EL (cell line): ENCODE measurements around the gene MYO7B.
A peak's percentile ranks its signal among the peaks of the same experiment; 100 is the strongest.

Experiments
- DNase-seq: peaks from one replicate; pipeline ENCODE4 v3.0.0-alpha.2; 2016

MYO7B gene

DNA sequence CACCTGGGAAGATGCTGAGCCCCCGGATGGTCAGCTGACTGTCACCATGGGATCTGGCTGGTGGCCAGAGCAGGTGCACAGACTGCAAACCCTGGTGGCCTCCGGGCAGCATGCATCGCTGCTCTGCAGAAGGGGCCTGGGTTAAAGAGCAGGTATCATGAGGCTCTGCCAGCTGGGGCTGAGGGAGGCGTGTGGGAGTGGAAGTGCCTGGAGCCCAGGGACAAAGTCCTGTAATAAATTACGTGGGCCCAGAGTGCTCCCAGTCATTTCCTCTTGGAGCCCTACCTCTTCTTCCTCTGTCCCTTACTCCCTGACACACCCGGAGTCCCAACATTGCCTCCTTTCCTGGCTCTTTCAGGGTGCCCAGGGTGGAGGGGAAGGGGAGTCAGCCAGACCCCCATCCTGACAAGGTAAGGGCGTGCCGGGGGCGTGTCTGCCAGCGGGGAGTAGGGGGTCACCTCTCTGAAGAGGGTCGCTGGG is at the start of gene MYO7B:
Gene MYO7B (plus strand): TSS at position 262 of the 480 bp plus-strand sequence. CDS start 24,040 bp downstream, outside the sequence.
- no peak for DNase-seq

DNA sequence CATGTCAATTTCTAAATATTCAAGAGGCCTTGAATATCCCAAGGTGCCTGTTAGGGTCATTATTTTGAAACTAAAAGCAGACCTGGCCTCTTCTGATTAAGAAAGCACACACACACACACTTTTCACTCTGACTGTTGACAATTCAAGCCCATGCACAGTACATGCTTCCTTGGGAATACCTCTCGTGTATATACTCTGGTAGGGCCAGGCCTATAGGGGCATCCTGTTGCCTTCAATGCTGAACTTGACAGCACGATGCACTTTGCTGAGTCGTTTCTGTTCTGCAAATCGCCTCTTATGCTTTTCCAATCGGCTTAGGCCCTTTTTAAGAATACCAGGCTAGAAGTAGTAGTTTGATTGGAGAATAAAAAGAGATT is 49.8 kb upstream of the MYO7B start:
- no peak for DNase-seq

DNA sequence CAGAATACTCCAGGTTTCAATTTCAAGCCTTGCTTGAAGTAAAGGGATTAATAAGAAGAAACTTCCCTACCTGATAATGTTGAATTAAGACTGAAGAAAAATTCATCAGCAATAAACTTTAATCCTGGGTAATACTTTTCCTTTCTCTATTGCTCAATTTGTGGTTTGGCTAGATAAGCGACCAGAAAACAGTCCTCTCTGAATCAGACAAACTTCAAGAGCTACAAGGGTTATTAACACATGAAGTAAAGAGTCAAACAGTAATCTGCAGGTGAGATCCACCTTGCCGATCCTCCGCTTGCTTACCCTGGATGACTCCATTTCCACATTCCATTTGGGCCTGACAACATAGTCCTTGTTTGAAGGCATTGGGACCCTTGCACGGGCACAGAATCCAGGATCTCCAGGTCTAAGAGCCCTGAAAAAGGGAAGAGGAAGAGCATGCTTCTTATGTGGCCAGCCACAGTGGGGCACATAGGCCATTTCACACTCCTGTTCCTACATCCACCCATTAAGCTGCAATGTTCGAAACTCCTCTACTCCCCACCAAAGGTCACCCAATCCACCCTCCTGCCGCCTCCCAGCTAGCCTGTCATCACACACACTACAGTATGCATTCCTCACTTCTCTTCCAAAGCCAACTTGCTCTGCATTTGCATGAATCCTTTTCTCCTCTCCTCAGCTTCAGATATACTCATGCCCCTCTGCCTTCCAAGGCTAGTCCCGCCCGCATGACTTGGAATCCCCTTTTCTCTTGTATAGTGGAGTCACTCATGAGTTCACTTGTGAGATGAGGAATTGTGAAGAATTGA is 49.0 kb upstream of the MYO7B start:
- no peak for DNase-seq

DNA sequence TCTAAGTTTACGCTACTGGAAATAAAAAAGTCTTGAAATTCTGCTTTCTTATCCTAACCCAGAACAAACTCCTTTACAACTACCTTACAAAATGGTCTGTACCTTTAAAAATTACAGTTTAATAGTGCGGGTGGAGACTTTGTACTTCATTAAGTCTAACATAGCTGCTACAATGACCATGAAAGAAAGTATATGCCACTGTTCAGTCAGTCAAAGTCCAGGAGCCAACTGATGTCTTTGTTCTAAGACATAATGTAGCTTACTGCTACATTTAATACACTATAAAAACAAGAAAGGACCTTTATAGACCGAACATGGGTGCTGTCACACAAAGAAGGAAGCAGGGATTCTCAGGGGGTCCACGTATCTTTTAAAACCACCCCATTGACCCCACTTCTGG is 45.2 kb upstream of the MYO7B start:
- no peak for DNase-seq

DNA sequence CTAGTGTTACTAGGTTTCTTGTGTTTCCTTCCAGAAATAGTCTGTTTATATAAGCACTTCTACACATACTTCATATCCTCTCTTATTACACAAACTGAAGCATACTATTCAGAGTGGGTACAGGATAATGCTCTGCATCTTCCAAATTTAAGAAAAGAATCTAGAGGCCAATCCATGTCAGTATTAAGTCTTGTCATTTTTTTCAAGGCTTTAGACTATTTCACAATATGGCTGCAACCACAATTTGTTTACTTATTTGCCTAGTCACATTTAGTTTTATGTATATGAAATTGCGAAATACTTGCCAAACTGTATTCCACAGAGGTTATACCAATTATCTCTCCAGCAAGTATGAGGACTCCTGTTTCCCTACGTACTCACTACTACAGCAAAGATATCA is 37.1 kb upstream of the MYO7B start:
- peak; percentile 57 for DNase-seq

DNA sequence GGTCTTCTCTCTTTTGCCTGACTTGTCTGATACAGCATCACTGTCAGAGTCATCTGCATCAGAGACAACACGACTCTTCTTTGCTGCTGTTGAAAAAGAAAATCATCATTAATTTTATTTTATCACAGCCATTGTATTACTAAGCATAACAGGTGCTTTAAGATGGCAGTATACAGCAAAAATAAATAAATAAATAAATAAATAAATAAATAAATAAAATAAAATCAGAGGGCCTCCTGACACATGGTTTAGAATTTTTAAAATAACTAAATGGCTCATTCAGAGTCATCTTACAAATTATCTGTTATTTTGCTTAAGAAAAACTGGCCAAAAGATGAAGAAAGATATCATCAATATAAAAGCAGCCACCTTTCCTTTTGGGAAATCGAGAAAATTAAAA is 32.0 kb upstream of the MYO7B start:
- DNase-seq, result no peak

DNA sequence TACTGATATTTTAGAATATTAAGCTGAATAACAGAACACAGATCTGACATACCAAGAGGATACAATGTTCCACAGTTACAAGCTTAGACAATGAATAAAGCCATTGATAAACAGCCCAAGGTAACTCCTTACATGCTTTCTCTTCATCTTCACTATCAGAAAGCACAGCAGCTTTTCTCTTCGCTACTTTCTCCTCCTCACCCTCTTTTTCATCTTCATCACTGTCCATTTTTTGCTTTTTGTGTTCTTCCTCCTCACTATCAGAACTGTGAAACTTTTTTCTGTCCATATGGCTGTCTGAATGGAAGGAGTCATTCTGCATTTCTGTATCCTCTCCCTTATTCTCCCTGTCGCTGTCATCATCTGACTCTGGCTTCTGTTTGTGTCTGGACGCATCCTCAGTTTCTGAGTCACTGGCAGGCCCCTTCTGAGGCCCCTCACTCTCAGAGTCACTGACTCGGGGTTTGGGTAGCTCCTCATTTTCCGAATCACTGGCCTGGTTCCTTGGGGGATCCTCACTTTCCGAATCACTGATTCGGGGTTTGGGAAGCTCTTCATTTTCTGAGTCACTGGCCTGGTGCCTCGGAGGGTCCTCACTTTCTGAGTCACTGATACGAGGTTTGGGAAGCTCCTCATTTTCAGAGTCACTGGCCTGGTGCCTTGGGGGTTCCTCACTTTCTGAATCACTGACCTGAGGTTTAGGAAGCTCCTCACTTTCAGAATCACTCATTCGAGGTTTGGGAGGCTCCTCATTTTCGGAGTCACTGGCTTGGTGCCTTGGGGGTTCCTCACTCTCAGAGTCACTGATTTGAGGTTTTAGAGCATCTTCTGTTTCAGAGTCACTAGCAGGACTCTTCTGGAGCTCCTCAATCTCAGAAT is 30.7 kb upstream of the MYO7B start:
- DNase-seq, result peak; percentile 72

DNA sequence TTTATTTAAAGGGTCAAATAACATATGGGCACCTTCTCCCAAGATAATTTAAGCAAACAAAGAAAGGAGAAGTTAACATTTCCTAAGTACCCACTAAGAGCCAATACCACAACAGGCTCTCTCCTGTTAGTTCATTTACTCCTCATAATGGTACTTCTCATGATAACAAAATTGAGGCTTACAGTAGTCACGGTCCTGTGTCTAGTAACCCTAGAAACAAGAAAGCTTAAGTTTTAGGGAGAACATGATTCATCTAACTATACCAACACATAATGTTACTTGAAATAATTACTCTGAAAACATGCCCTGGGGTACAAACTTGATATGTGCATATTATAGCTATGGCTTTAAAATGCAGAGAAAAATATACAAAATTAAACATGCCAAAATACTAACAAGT is 29.0 kb upstream of the MYO7B start:
- DNase-seq, result peak; percentile 4

DNA sequence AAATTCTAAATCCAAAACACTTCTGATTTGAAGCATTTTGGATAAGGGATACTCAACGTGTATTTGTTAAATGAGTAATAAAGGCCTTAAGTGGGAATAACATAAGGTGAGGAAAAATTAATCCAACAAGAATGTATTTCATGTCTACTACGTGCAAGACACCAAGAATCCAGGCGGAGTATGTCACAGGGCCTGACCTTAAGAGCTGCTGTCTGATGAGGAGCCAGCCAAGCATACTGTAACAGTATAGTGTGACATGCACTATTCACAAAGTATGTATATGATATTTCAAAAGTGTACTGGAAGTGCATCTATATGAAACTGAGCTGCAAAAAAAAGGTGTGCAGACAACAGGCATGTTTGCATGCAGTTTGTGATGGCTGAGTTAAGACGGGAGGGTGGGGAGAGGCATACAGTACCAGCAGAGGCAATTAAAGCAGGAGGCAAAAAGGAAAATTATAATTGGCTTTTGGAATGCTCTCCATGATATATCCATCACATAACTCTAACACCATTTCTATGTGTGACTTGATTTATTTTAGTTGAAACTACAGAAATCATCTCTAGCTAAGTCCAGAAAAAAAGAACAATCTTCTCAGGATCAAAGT is 27.4 kb upstream of the MYO7B start:
- DNase-seq, result peak; percentile 28

DNA sequence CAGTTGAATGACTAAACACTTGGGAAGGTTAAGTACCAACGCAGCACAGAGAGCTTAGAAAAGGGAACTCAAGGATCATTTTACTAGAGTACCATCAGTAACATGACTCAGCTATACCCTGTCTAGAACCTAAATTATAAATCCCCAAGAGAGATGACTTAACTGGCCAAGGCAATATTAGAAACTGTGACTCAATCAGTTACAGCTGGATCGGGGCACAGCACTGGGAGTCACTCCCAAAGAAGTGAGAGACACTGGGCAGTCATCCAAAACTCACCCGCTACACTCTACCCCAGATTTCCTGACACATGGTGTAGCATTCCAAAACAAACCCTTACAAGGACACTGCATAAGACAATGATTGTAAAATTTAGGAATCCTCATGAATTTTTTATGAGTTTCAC is 26.9 kb upstream of the MYO7B start:
- DNase-seq, result peak; percentile 99

DNA sequence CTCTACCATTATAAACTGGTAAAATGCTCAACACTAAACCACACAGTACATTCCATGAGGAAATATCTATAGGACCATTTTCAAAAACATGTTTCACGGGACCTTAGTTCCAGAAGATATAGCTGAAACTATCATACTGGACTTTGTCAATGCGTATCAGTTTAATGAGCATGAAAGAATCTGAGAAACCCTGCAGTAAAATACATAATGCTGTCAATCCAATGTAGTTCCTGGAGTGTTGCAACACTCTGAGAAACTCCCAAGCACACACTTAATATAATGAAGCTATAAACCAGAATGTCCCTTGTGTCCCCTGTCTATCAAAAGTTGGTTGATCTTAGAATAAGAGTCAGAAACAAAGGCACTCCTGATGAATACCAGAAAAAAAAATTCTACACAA is 25.4 kb upstream of the MYO7B start:
- no peak for DNase-seq

DNA sequence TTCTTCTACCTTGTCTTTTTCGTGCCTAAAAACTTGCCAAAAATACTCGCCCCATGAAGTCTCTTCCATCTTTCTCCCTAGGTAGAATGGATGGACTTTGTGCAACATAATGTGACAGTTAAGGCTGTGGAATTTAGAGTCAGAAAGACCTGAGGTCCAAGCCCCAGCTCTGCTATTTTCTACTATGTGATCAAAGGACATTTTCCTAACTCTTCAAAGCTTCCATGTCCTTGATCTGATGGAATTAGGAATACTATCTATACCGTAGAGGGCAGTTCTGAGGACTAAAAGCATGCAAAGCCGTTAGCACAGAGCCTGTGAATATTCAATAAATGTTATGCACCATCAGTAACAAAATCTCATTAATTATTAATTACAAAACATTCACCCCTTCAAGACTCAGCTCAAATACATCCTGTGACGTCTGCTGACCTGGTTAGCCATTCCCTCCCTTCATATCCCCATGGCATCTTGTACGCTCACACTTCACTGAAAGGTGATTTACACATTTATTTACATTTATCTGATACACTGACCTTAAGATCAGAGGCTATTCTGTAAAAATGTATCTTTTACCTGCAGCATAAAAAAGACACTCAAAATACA is 24.3 kb upstream of the MYO7B start:
- no peak for DNase-seq

DNA sequence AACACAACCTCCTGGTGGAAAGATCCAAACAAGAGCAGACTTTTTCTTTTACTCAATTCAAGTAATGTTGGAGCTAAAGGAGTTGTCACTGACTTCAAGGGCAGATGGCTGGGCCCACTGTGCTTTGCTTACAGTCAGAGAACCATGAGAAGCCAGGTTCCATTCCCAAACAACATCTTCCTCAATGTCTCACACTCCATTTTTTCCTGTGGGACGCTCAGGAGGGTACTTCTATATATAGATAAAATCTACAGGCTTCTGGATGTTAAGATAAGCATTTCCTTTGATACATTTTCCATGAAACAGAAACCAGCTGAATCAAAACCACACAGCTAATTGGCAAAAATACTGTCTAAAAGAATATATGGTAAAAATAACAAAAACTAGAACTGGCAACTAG is 23.6 kb upstream of the MYO7B start:
- no peak for DNase-seq

DNA sequence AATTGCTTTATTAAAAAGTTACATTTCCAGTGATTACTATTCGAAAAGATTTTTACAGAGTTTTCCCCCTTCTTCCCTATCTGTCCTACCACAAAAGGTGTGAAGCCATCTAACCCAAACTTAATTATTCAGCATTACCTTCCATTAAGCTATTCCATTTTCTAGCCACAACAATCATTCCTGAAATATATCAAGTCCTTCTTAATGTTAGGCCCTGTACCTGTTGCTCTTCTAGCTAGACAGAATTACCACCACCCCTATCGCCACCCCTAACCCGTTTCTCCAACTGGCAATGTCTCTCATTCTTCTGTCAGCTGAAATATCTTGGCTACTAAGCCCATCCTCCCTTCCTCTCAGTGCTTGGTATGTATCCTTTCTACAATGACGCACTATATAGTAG is 23.1 kb upstream of the MYO7B start:
- DNase-seq, result no peak

DNA sequence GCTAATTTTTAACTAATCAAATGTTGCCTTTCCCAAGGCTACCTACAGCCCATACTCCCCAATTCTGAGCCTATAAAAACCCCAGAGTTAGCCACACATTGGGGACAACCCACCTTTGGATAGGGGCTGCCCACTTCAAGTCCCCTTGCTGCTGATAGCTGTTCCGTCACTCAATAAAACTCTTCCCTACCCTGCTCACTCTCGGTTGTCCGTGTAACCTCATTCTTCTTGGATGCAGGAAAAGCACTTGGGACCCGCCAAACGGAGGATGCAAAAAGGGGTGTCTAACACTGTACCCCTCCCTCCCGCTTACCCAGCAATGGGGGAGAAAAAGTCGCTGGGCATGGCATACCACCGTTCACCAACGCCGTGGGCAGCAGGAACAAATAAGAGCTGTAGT is 21.4 kb upstream of the MYO7B start:
- DNase-seq, result no peak

DNA sequence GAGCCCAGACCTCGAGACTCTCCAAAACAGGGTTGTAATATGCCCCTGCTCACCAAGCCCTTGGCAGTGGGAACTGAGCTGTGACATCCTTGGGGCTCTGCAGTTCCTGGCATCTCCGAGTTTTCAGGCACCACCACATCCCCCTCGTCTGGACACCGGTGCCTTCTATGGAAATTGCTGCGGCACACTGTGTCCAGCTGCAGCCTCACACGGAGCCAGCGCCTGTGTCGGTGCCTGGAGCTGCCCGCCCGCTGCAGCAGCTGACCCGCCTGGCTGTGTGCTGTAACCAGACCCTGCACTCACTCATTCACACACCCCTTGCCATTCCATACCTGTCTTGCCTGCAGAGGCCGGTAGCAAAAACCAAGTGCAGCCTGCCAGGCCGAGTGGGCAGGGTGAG is 21.0 kb upstream of the MYO7B start:
- no peak for DNase-seq

DNA sequence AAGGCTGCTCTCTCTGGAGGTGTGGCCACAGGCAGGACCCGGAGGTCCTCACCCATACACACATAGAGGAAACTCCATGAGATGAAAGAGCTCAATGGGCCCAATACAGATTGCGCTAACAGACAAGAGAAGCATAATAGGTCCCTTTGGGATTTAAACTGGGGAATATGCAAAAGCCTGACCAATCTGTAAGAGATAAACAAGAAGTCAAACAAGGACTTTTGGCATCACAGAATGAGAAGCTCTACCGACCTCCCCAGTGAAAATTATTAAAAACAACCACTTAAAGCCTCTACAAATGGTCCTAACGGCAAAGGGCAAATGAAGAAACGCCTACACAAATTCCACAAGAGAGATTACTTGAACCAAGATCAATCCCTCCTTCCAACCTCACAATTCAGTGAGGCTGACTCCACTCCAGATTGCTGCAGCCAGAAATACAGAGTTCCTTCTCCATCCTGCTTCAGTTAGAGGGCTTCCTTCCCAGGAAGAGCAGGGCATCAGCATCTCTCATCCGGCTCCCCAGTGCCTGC is 20.0 kb upstream of the MYO7B start:
- DNase-seq, result no peak

DNA sequence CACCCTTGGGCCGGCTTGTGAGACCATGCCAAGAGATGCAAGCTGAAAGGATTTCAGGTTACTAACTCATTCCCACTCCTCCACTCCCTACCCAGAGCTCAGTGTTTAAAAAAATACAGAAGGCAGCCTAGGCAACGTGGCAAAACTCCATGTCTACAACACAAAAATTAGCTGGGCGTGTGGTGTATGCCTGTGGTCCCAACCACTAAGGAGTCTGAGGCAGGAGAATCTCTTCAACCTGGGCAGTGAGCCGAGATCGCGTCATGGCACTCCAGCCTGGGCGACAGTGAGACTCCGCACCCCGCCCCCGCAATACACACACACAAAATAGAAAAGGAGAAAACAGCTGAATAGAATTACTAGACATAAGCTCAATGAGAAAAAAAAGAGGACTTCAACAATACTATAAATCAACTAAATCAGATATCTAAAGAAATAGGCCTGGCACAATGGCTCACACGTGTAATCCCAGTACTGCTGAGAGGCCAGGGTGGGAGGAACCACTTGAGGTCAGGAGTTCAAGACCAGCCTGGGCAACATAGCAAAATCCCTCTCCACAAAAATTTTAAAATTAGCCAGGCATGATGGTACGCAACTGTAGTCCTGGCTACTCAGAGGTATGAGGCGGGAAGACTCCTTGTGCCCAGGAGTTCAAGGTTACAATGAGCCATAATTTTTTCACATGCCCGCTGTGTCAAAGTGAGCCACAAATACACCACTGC is 19.3 kb upstream of the MYO7B start:
- no peak for DNase-seq

DNA sequence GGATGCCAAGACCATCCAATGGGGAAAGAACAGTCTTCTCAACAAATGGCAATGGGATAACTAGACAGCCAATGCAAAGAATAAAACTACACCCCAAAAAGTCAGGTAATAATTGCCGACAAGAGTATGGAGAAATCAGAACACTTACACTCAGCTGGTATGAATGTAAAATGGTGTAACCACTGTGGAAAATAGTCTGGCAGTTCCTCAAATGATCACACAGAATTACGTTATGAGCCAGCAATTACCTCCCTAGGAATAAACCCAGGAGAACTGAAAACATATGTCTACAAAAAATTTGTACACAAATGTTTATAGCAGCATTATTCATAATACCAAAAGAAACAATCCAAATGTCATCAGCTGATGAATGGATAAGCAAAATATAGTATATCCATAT is 18.0 kb upstream of the MYO7B start:
- no peak for DNase-seq

DNA sequence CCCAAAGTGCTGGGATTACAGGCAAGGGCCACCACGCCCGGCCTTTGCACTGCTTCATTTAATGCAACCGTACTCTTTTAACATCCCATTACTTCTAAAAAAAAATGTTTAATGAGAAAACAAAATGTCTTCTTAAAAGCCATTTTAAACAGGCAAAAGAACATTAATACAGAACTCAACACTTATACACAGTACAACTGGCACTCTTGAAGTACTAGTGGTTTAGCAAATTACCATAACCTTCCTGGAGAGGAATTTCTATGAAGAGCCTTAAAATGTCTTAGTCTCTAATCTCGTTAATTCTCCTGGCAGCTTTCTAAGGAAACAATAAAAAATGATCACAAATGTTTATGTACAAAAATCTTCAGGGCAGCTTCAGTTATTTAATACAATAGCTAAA is 15.1 kb upstream of the MYO7B start:
- DNase-seq, result no peak

DNA sequence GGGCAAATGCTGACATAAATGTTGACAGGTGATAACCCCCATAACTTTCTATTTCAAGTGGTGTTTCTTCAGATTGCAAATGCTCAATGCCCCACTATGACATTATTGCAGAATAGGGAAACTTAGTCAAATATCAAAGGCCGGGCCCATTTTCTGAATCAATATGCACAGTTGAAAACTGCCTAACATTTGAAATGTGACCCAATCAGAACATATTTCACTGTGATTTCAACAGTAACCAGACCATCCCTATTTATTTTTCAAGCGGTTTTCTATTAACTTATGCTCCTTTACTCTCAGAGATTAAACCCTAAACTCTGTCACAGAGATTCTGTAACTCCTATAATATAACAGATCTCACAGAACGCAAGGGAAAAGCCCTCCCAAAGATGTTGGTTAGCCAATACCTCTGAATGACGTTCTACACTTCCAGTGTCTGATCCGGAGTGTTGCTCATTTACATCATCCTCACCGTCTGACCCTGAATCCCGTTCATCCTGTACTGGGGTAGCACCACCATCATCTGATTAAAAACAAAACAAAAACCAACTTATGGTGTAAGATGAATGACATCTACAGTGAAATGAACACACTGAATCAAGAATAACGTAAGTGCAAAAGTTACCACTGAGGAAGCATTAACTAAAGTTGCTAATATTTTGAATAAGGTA is 12.1 kb upstream of the MYO7B start:
- DNase-seq, result no peak
